ENCODE results near the gene BCL3. TPM values are rescaled to one million over a fixed set of nuclear protein-coding genes. Genes with fewer than 3 reads are reported as not detected.
A peak's percentile ranks its signal among the peaks of the same experiment; 100 is the strongest.

Gene BCL3
- total RNA-seq, 2 donors from 2014 or later, result 1.8 to 6.2 TPM

GRCh38 chr19:44753932-44754749 lies 5.6 kb downstream of the BCL3 start:
- Histone ChIP-seq H3K9me3 (ENCODE audit: control insufficient read depth, low read length) (no peaks in the 10 kb centered on the region), H3K36me3 (ENCODE audit: control insufficient read depth, insufficient read depth, low read length) (no peaks in the 10 kb centered on the region), H3K4me3 (ENCODE audit: low read length) (peak overlapping the region; percentile 71), H3K4me1 (ENCODE audit: control insufficient read depth, insufficient read depth, low read length) (peaks cover 4% of the 10 kb centered on the region), H3K27me3 (ENCODE audit: control insufficient read depth, insufficient read depth, low read length, poor library complexity, severe bottlenecking) (peaks cover 50% of the 10 kb centered on the region), H3K27ac (ENCODE audit: low read depth, low read length) (no peak overlapping the region), H3K9ac (ENCODE audit: extremely low read depth, low read length, poor library complexity, severe bottlenecking) (no peak overlapping the region)
- no peak for TF ChIP-seq CTCF (conservative IDR thresholded peaks at IDR 0.05)
- DNase-seq, result peak; percentile 87
- Mint-ChIP-seq H3K9me3 (no peaks in the 10 kb centered on the region), H3K27ac (no peak overlapping the region), H3K4me3 (peak overlapping the region; percentile 52), H3K27me3 (ENCODE audit: insufficient read depth) (peaks cover 95% of the 10 kb centered on the region), H3K4me1 (peaks cover 13% of the 10 kb centered on the region), H3K36me3 (ENCODE audit: low read depth) (no peaks in the 10 kb centered on the region)
- 4 to 6% methylated on average over 8 to 33 of the region's 33 CpGs for WGBS, 2 experiments (ENCODE audit: insufficient coverage in 1 of 2, insufficient read length in 1 of 2)

- Mint-ChIP-seq H3K9me3 (no peaks in the 10 kb centered on the region), H3K27ac (no peak overlapping the region), H3K4me3 (peak overlapping the region; percentile 52), H3K36me3 (ENCODE audit: low read depth) (no peaks in the 10 kb centered on the region), H3K4me1 (peaks cover 13% of the 10 kb centered on the region), H3K27me3 (ENCODE audit: insufficient read depth) (peaks cover 91% of the 10 kb centered on the region)
- no peak for DNase-seq
- Histone ChIP-seq H3K4me3 (ENCODE audit: low read length) (peak overlapping the region; percentile 71), H3K36me3 (ENCODE audit: control insufficient read depth, insufficient read depth, low read length) (peaks cover 1% of the 10 kb centered on the region), H3K27ac (ENCODE audit: low read depth, low read length) (no peak overlapping the region), H3K9ac (ENCODE audit: extremely low read depth, low read length, poor library complexity, severe bottlenecking) (no peak overlapping the region), H3K9me3 (ENCODE audit: control insufficient read depth, low read length) (no peaks in the 10 kb centered on the region), H3K27me3 (ENCODE audit: control insufficient read depth, insufficient read depth, low read length, poor library complexity, severe bottlenecking) (peaks cover 44% of the 10 kb centered on the region), H3K4me1 (ENCODE audit: control insufficient read depth, insufficient read depth, low read length) (peaks cover 4% of the 10 kb centered on the region)
- 22 to 45% methylated on average over 5 to 11 of the region's 11 CpGs for WGBS, 2 experiments (ENCODE audit: insufficient coverage in 1 of 2, insufficient read length in 1 of 2)
- no peak for TF ChIP-seq CTCF (conservative IDR thresholded peaks at IDR 0.05)
Observed at GRCh38 chr19:44754750-44755080, 6.2 kb downstream of the BCL3 start.

- Mint-ChIP-seq H3K27ac (no peak overlapping the region), H3K9me3 (no peaks in the 10 kb centered on the region), H3K4me3 (no peak overlapping the region), H3K36me3 (ENCODE audit: low read depth) (no peaks in the 10 kb centered on the region), H3K4me1 (peaks cover 13% of the 10 kb centered on the region), H3K27me3 (ENCODE audit: insufficient read depth) (peaks cover 91% of the 10 kb centered on the region)
- H3K9ac ChIP-seq (ENCODE audit: extremely low read depth, low read length, poor library complexity, severe bottlenecking), result no peak overlapping the region
- WGBS, 2 experiments (ENCODE audit: insufficient coverage in 1 of 2, insufficient read length in 1 of 2), result 92 to 94% methylated on average over 2 to 4 of the region's 4 CpGs
- no peak overlapping the region for H3K27ac ChIP-seq (ENCODE audit: low read depth, low read length)
- DNase-seq, result no peak
- peaks cover 4% of the 10 kb centered on the region for H3K36me3 ChIP-seq (ENCODE audit: control insufficient read depth, insufficient read depth, low read length)
- no peak for TF ChIP-seq CTCF (conservative IDR thresholded peaks at IDR 0.05)
- peaks cover 41% of the 10 kb centered on the region for H3K27me3 ChIP-seq (ENCODE audit: control insufficient read depth, insufficient read depth, low read length, poor library complexity, severe bottlenecking)
- H3K9me3 ChIP-seq (ENCODE audit: control insufficient read depth, low read length), result no peaks in the 10 kb centered on the region
- no peak overlapping the region for H3K4me3 ChIP-seq (ENCODE audit: low read length)
- H3K4me1 ChIP-seq (ENCODE audit: control insufficient read depth, insufficient read depth, low read length), result peaks cover 4% of the 10 kb centered on the region
Observed at GRCh38 chr19:44755219-44755618, 6.7 kb downstream of the BCL3 start.

Data from endodermal cell (in vitro differentiated cells).